ENCODE data around the gene MIA. TPM values are rescaled to one million over a fixed set of nuclear protein-coding genes. Genes with fewer than 3 reads are reported as not detected.

MIA gene
- total RNA-seq, 4 donors from 2014 or later = 10.4 to 17.0 (median 12.9) TPM

- TF ChIP-seq CTCF (IDR thresholded peaks at IDR 0.05) = no peak
- no peak for TF ChIP-seq POLR2A (IDR thresholded peaks at IDR 0.05)
- H3K4me3 ChIP-seq (ENCODE audit: low read depth, poor library complexity, severe bottlenecking) = no peak overlapping the region
- WGBS, 2 donors = 83 to 86% methylated on average over 7 of the region's 7 CpGs
- intact Hi-C loops (cut with DNase I; ENCODE audit: low total_unique reads) = no loop called here
- DNase-seq (ENCODE audit: low spot score in 2 of 2) = no peak
Observed at GRCh38 chr19:40745402-40745780, 29.9 kb upstream of the MIA start.

GRCh38 chr19:40747536-40747935 lies 27.8 kb upstream of the MIA start:
- 94 to 99% methylated on average over 7 of the region's 7 CpGs for WGBS, 2 donors
- TF ChIP-seq POLR2A (IDR thresholded peaks at IDR 0.05) (no peak), CTCF (IDR thresholded peaks at IDR 0.05) (no peak)
- intact Hi-C loops (cut with DNase I; ENCODE audit: low total_unique reads) = no loop called here
- H3K4me3 ChIP-seq (ENCODE audit: low read depth, poor library complexity, severe bottlenecking) = no peak overlapping the region
- DNase-seq (ENCODE audit: low spot score in 2 of 2) = no peak

GRCh38 chr19:40750058-40750873 lies 25.1 kb upstream of the MIA start, which contains the start of gene ACTMAP:
Gene ACTMAP (minus strand): TSS chr19:40750477. CDS start chr19:40749803, 674 bp downstream.
- intact Hi-C loops (cut with DNase I; ENCODE audit: low total_unique reads) = no loop called here
- TF ChIP-seq CTCF (IDR thresholded peaks at IDR 0.05) (no peak), POLR2A (IDR thresholded peaks at IDR 0.05) (peak in 1 of 2 donors; percentile 69)
- peak within 1 kb of the TSS; percentile 39 for H3K4me3 ChIP-seq (ENCODE audit: low read depth, poor library complexity, severe bottlenecking)
- peak; percentile 100 for DNase-seq (ENCODE audit: low spot score in 2 of 2)
- WGBS, 2 donors = 0% methylated on average over 42 to 43 of the region's 43 CpGs

GRCh38 chr19:40750874-40751537 lies 24.3 kb upstream of the MIA start, which contains the start of gene SNRPA:
Gene SNRPA (plus strand): TSS chr19:40751203. CDS start chr19:40751409, 206 bp downstream.
- TF ChIP-seq POLR2A (IDR thresholded peaks at IDR 0.05) (peak in 1 of 2 donors; percentile 22), CTCF (IDR thresholded peaks at IDR 0.05) (no peak)
- whole genome bisulfite sequencing, 2 donors = 0% methylated on average over 46 of the region's 46 CpGs
- intact Hi-C loops (cut with DNase I; ENCODE audit: low total_unique reads) = no loop called here
- DNase-seq (ENCODE audit: low spot score in 2 of 2) = peak; percentile 97 to 99
- peak within 1 kb of the TSS; percentile 39 for H3K4me3 ChIP-seq (ENCODE audit: low read depth, poor library complexity, severe bottlenecking)

- intact Hi-C loops (cut with DNase I; ENCODE audit: low total_unique reads) = no loop called here
- WGBS, 2 donors = 75 to 79% methylated on average over 12 of the region's 12 CpGs
- H3K4me3 ChIP-seq (ENCODE audit: low read depth, poor library complexity, severe bottlenecking) = no peak overlapping the region
- no peak for DNase-seq (ENCODE audit: low spot score in 2 of 2)
- TF ChIP-seq POLR2A (IDR thresholded peaks at IDR 0.05) (no peak), CTCF (IDR thresholded peaks at IDR 0.05) (no peak)
Observed at GRCh38 chr19:40752257-40752781, 23.0 kb upstream of the MIA start.

All from lower leg skin (tissue), 4 donors.